GOT3 (cell line): ENCODE results near the gene TRIM44.
"Not testable (repeated sequence)": the region's sequence is repeated elsewhere in the genome, so short reads cannot be mapped to it uniquely, and the experiment has no call there.

Experiments used
- DNase-seq: peaks from one replicate; lab custom pipeline; 2025; ENCODE audit warnings: mixed read lengths; lab: John Stamatoyannopoulos, UW

TRIM44 gene

DNA sequence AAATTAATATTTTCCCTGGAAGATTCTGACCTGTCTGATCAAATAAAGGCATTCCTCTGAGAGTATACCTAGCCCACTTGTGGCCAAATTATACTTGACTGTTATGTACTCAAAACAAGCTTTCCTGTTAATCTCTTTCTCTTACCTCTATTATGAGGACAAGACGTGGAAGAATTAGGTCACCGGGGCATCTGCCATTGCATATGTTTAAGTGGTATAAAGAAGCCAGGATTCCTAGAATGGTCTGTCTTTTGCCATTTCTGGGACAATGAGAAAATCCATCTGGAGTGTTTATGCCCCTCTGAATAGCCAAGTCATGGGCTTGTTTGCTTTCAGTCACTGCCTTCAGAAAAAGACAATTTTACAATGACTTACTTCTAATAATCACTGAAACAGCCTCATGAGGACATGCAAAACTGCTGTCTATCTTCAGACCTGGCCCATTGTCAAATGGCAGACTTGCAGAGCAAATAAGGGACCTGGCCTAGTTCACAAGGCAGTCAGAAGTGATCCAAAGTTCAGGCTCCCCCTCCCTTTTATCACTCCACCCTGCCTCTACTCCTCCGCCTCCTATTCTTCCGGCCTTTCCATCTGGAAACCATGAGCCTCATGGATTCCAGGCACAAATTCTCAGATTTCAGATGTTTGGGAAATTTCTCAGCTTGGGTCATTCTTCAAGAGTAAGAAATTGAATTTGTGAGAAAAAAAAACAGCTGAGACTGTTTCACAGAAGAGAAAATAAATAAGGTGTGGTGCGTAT is 153.2 kb downstream of the TRIM44 start:
- no peak for DNase-seq

DNA sequence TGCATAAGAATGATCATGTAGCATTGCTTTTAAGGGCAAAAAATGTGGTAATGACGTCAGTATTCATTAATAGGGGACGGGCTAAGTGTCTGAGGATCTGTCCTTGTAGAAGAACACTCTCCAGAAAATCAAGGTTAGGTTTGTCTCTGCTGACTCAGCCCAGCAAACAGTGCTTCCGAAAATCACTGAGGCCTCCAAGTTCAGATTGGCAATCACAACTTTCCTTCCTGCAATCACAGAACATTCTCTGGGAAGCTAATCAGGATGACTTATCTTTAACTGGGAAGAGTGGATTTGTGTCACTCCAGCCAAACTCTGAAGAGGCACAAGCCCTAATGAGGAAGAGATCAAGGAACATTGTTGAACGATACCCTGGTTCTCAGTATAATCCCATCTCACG is 158.0 kb downstream of the TRIM44 start:
- no peak for DNase-seq

DNA sequence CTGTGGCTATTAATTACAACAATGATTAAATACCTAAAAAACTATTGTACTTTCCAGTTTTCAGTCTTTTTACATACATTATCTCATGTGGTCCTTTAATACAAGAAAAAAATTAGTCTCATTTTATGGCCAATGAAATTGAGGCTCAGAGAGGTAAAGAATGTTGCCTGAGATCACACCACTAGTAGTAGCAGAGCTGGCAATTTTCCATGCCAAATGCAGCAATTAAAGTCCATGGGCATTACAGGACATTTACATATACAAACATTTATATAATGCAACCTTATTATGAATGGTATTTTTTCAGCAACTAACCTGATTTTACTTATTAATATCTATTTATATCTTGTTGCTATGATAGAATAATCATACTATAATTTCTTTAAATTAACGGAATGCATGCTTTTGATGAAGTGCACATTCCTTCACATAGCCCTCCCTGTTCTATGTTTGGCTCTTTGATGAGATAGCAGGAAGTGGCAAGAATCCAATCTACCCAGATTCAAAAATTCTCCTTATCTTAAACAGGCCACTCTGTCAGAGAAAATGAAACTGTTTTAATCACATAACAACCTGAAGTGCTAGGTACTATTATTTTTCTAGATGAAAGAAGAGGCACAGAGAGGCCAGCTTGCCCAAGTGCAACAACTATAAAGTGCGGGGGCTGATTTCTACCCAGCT is 160.4 kb downstream of the TRIM44 start:
- DNase-seq = no peak

DNA sequence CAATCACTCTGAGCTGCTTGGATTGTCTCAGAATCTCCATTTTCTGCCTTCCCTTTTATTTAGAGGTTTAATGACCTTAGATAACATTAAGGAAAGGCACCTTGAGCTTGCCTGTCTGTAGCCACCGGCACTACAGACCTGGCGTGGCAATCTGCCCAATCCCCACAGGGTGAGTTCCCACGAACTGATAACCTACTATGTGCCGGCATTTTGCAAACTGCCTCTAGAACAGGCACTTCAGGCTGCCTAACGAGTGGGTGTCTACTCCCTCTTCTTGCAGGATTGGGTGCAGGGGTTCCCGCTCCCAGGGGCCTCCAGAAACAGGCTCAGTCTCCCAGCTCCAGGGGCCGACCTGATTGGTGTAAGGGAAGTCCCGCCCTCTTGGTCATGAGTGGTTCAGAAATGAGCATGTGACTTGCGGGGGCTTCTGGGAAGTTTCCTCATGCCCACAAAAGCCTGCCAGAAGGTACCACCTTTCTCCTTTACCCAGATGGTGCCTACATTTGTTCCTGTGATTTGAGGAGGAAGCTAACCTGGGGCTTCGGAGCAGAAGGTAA is 161.2 kb downstream of the TRIM44 start:
- no peak for DNase-seq

DNA sequence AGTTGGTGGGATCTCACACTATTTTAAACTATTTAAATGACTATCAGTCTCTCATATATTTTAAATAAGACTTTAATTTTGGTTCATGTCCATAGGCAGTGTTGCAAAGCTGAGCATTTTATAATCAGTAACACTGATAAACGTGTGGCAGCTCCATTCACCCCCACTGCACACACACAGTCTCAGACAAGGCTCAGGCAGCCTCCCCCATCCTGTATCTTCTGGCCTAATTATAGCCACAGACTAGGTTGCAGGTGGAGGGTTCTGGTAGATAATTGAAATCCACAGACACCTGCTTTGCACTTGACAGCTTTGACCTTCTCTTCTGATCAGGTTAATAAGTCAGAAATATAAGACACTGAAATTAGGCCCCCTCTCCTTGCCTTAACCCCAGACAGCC is 162.8 kb downstream of the TRIM44 start:
- no peak for DNase-seq

DNA sequence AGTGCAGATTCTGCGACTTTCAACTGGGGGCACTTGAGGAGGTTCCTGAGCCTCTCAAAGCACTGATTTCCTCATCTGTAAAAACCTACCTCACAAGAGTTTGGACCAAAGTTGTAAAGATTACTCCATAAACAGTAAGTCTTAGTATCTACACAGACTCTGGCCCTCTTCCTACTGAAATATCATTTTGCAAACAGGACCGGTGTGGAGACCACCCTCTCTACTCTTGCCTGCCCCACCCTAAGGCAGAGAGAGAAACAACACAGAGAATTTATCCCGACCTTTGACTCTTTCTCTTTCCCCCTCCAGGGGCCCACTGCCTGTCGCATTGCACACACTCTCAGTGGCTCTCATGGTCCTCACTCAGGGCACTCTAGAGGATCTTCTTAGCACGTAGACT is 163.4 kb downstream of the TRIM44 start:
- DNase-seq = no peak

DNA sequence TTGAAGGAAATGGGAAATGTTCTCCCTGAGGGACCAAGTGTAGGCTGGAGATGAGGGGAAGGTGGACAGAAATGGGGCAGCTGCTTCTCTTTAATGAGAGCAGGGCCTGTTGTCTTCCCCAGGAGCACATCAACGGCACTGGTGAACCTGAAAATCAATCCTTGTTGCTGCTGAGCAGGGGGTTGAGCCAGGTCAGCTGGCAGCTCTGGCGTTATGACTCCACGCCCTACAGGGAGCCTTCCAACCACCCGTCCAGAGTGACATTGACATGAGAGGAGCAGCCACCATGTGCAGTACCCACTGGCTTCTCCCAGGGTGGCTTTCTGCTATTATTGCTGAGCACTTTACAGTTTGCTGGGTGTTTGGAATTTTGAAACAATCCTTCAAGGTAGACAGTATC is 164.4 kb downstream of the TRIM44 start:
- no peak for DNase-seq

DNA sequence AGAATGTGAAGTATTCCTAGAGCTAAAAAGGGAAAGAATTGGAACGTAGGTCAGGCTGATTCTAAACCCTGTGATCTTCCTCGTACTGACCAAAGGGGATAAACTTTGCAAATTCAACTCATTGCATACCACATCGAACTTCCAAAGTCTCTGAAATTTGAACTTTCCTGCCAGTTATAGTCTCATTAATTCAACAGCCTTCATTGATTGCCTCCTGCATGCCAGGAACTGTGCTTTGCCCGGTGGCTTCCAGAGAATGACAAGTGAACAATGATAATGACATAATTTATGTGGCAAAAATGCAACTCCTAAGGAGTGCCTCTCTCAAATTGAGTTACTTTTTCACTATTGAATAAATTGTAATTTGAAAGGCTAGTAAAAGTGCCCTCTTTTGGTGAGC is 173.6 kb downstream of the TRIM44 start:
- DNase-seq = no peak

DNA sequence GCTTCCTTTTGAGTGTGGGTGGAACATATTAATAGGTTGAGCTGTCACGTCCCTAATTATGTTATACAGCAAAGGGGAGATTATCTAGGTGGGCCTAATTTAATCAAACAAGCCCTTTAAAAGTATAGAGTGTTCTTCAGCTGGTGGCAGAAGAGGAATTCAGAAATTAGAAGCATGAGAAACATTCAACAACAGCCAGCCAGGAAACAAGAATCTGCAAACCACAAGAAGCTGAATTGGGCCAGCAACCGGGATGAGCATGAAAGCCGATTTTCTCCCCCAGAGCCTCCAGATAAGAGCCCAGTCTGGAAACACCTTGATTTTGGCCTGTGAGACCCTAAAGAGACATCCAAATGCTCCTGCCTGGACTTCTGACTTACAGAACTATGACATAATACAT is 175.5 kb downstream of the TRIM44 start:
- no peak for DNase-seq

DNA sequence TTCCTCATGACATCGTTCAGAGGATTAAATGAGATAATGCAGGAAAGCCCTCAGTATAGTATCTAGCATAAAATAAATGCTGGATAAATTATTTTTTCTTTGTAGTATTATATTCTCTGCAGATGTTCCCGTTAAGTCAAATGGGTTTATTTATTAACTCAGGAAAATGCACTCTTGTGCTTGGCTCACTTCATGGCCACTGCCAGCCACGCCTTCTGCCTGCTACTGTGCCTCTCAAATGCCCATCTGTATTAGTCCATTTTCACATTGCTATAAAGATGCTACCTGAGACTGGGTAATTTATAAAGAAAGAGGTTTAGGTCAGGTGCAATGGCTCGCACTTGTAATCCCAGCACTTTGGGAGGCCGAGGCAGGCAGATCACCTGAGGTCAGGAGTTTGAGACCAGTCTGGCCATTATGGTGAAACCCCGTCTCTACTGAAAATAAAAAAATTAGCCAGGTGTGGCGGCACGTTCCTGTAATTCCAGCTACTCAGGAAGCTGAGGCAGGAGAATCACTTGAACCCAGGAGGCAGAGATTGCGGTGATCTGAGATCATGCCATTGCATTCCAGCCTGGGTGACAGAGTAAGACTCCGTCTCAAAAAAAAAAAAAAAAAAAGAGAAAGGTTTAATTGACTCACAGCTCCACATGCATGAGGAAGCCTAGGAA is 176.3 kb downstream of the TRIM44 start:
- DNase-seq = not testable (repeated sequence)

DNA sequence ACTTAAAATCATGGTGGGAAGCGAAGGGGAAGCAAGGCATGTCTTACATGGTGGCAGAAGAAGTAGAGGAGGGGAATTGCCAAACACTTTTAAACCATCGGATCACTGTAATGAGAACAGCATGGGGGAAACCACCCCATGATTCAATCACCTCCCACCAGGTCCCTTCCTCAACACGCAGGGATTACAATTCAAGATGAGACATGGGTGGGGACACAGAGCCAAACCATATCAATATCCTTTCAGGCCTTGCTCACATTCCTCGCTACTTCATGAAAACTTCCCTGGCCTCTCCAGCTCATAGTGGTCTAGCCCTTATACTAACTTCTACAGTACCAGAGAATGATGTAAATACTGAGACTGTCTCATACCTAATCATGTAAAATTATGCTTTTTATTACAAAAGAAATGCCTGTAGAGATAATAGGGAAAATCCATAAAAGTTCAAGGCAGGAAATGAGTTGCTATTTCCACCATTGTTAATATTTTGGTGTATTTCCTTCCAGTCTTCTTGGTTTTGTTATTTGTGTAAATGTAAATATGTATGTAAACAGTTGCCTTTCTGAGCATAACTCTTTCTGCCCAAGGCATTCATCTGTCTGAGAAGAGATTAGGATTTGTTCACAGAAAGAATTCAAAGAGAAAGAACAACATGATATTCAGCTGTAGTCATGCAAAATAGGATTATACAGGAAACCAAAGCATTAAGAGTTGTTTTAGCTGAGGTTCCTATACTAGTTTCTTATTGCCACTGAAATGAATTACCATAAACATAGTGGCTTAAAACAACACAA is 177.0 kb downstream of the TRIM44 start:
- no peak for DNase-seq

DNA sequence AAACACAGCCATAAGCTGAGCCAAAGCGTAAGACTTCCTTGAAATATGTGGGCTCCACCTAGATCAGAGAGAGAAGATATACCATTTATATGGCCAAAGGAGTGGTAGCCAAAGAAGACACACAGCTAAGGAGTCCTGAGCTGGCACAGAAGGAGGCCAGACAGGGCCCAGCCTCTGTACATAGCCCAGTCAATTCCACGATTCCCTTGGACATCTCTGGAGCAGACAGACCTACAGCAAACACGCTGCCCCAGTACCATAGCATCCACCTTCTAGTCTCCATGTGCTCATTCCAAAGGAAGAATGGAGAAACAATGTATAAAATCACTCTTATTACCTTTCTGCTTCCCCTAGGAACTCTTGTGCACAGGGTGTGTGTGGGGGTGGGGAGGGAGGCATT is 179.2 kb downstream of the TRIM44 start:
- no peak for DNase-seq

DNA sequence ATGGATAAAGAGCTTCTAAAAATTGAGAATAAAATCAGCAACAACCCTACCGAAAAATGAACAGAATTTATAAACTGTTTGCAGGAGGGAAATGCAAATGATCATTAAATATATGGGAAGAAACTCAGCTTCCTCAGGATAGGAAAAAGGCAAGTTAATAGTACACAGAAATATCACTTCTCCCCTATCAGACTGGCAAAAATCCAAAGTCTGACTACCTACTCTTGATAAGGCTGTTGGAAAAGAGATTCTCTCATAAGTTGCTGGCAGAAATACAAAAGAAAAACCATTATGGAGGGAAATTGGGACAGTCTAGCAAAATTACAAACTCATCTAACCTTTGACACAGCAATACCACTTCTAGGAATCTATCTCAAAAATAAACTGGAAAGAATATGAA is 180.4 kb downstream of the TRIM44 start:
- DNase-seq = no peak

DNA sequence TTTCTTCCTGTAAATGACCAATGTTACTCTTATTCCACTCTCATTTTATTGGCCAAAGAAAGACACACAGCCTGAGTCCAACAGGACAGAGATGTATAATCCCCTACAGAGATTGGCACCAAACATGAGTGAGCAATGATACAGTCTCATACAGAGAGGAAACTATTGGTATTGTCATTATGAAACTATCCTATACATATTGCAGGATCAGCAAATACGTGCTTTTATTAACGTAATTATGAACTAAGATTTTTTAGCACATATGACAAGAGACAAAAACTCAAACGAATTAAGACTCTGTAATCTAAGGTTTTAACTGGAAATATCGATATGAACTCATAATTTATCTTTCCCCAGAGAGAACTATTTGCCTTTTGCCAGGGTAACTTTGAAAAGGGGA is 182.0 kb downstream of the TRIM44 start:
- no peak for DNase-seq

DNA sequence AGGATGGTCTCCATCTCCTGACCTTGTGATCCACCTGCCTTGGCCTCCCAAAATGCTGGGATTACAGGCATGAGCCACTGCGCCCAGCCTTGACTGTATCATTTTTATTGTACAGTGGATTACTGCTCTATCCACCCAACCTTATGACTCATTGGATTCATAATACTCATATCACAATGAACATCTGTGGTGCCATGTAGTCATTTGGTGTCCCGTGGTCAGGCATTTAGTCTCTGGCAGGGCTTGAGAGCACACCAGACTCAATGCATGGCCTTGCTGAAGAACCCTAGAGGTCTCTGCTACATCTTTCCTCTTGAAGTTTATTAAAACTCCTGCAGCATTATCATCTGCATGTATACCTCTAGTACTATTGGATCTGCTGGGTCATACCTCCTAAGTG is 183.3 kb downstream of the TRIM44 start:
- no peak for DNase-seq

DNA sequence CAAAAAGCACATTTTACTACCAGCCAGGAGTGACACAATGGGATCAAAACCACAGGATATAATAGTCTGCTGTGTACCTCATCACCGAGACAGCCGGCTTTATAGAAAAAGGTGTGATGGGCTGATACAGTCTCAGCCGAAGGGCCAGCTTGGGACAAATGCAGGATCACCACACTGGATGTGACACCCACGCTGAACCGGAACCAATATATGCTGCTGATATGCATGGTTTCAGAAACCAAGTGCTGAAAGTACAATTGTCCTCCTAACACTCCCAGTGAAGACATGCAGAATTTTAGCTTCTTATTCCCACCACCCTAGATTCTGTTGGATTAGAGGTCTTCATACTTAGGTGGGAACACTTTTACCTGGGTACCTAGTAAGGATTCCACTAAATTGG is 184.3 kb downstream of the TRIM44 start:
- DNase-seq = no peak

DNA sequence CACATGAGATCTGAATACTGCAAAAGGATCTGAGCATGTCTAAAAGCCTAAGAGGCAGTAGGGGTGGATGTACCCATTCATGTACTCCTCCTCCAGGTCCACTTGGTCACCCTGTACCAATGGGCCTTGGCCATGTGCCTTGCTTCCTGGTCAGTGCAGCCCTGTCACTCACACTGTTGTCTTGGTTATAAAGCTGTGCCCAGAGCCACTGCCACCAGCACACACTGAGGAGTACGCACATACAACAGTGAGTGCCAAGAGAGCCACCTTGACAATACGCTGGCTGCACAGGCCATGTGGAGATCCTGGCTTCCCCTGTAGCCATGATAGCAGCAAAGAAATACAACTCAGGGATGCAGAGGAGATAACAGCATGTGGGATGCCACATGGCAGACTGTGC is 184.9 kb downstream of the TRIM44 start:
- DNase-seq = no peak

DNA sequence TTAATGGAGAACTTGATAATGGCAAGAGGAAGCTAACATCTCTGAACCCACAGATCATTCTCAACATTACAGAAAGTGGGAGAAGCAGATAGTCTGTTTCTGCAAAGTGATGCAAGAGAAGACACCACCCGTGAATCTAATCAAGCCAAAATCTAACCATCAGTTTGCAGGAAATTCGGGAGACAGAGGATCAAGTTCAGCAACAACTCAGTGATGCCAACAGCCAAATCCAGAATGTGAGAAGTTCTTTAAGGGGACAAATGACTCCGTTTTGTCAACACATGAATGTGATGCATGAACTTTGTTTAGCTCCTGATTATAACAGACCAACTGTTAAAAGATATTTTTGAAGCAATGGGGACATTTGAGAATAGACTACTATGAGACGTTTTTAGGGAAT is 186.0 kb downstream of the TRIM44 start:
- no peak for DNase-seq

DNA sequence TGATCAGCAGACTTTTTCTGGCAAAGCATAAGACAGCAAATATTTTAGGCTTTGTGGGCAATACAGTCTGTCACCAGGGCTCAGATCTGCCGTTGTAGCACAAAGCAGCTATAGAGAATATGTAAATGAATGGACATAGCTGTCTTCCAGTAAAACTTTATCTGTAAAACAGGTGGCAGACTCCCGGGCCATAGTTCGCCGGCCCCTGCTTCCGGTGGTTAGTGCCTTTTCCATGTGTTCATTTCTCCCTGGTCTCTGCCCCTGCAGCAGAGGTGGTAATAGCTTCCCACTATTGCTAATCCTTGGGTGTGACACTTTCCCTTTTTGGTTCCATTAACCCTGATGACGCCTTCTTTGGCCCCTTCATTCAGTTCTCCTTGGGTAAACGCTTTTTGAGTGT is 187.6 kb downstream of the TRIM44 start:
- no peak for DNase-seq

DNA sequence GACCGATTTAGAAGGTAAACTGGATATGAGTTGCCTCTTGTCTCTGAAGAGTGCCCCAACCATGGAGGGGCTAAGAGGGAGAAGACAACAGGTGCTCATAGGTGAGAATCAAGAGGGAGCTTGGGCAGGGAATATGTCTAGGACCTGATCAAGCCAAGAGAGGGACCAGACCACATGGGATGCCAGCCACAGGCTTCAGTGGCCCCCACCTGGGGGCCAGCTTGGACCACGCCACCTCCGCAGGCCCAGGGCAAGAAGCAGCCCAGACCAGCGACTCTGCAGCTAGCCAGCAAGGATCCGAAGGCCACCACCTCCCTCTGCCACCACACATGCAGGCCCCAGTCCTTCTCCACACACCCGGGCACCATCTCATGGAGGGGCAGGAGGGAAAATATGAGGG is 188.8 kb downstream of the TRIM44 start:
- DNase-seq = no peak

DNA sequence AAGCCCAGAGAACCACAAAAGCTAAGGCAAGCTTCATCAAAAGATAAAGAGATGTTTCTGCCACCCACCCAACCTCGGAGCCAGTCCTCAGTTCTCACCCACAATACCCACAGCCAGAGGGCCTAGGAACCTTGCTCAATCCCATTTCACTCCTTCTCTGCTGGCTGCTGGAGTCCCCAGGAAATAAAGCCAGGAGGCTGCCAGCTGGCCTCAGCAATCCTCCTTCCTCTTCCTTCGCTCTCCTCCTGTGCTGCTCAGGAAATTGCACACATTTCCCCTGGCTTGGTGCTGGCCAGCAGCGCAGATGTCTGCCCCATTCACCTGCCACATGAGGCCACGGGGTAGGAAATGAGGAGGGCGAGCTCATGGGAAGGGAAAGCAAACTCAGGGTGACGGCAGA is 189.5 kb downstream of the TRIM44 start:
- no peak for DNase-seq

DNA sequence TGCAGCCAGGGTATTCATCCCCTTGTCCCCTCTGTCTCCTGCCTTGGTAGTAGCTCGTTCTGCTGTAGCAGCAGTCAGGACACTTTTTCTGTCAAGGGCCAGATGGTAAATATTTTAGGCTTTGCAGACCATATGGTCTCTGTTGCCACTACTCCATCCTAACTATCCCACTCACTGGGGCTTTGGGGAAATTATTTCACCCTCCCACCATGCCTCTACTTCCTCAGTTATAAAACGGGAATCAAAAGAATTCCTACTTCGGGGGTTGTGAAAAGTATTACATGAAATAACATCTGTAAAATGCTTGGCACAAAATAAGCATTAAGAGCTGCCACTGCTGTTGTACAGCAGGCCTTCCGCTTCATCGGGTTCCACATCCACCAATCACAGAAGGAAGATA is 191.4 kb downstream of the TRIM44 start:
- no peak for DNase-seq
